Activated CD4-positive, alpha-beta T cell treated with anti-CD3 and anti-CD28 coated beads, Interleukin-2, amount 10 ng/mL, durations not matched to agents 7 days and 5 days (primary cell): ENCODE data around the gene MLXIP. TPM values are rescaled to one million over a fixed set of nuclear protein-coding genes. Genes with fewer than 3 reads are reported as not detected.
A peak's percentile ranks its signal among the peaks of the same experiment; 100 is the strongest.

ENCODE experiments used
- CTCF ChIA-PET: fragments of 350-600 bp; sonication (Branson Sonifier 250); formaldehyde crosslinking; loops from one replicate; lab custom pipeline; 2021; ENCODE audit warnings: antibody characterized with exemption; lab: Charles Lee
- POLR2A ChIA-PET: fragments of 350-600 bp; sonication (Branson Sonifier 250); formaldehyde crosslinking; loops from one replicate; lab custom pipeline; 2021; ENCODE audit warnings: antibody characterized with exemption; lab: Charles Lee
- DNase-seq: peaks from one replicate; pipeline ENCODE4 v3.0.0-alpha.2; 2020
- H3K27ac Mint-ChIP-seq: one replicate; pipeline ENCODE4 v1.8.0; 2021; ENCODE audit warnings: mild to moderate bottlenecking, moderate library complexity, mixed read lengths
- H3K27me3 Mint-ChIP-seq: one replicate; pipeline ENCODE4 v1.8.0; 2021; ENCODE audit warnings: mixed read lengths
- H3K36me3 Mint-ChIP-seq: one replicate; pipeline ENCODE4 v1.8.0; 2021; ENCODE audit warnings: low read depth, mixed read lengths
- H3K4me1 Mint-ChIP-seq: one replicate; pipeline ENCODE4 v1.8.0; 2021; ENCODE audit warnings: mixed read lengths
- H3K4me3 Mint-ChIP-seq: one replicate; pipeline ENCODE4 v1.8.0; 2021; ENCODE audit warnings: mild to moderate bottlenecking, moderate library complexity, mixed read lengths
- H3K9me3 Mint-ChIP-seq: one replicate; pipeline ENCODE4 v1.8.0; 2021; ENCODE audit warnings: mixed read lengths
- total RNA-seq, 2 experiments: library from RNA; stranded (reverse); gene quantifications; one replicate each; pipeline ENCODE4 v1.2.3, GENCODE V29; 2021

MLXIP gene
- total RNA-seq, 2 experiments from 2014 or later: 45.7 to 46.8 TPM

GRCh38 chr12:122072031-122072970, 6.3 kb upstream of the MLXIP start:
- Mint-ChIP-seq H3K4me1 (peaks cover 30% of the 10 kb centered on the region), H3K4me3 (no peak overlapping the region), H3K27me3 (peaks cover 5% of the 10 kb centered on the region), H3K36me3 (no peaks in the 10 kb centered on the region), H3K27ac (peak overlapping the region; percentile 14), H3K9me3 (no peaks in the 10 kb centered on the region)
- CTCF ChIA-PET: interaction anchor here (1.2 to 1.5 kb wide), 2 partner anchors 10 to 18 kb away, joined by 3 read pairs; no protein-coding TSS in a partner anchor
- POLR2A ChIA-PET: no interaction called here
- no peak for DNase-seq

GRCh38 chr12:122073815-122074214, 4.7 kb upstream of the MLXIP start:
- no peak overlapping the region for H3K27ac Mint-ChIP-seq
- no peaks in the 10 kb centered on the region for H3K9me3 Mint-ChIP-seq
- peaks cover 5% of the 10 kb centered on the region for H3K27me3 Mint-ChIP-seq
- peaks cover 23% of the 10 kb centered on the region for H3K4me1 Mint-ChIP-seq
- no peaks in the 10 kb centered on the region for H3K36me3 Mint-ChIP-seq
- no peak for DNase-seq
- ChIA-PET CTCF (interaction anchor here (0.7 kb wide), 1 partner anchor 11 kb away, joined by 3 read pairs; no protein-coding TSS in a partner anchor), POLR2A (no interaction called here)
- H3K4me3 Mint-ChIP-seq: no peak overlapping the region

- ChIA-PET CTCF (interaction anchor here (0.6 to 1.6 kb wide), 5 partner anchors 11 to 461 kb away, joined by 3 read pairs; no protein-coding TSS in a partner anchor), POLR2A (no interaction called here)
- Mint-ChIP-seq H3K4me1 (peaks cover 34% of the 10 kb centered on the region), H3K4me3 (no peak overlapping the region), H3K9me3 (no peaks in the 10 kb centered on the region), H3K36me3 (peaks cover 8% of the 10 kb centered on the region), H3K27ac (peak overlapping the region; percentile 13), H3K27me3 (peaks cover 5% of the 10 kb centered on the region)
- no peak for DNase-seq
Observed at GRCh38 chr12:122076743-122077495, 1.6 kb upstream of the MLXIP start.

GRCh38 chr12:122079033-122079531, 526 bp downstream of the MLXIP start:
- POLR2A ChIA-PET: interaction anchor here (1.1 kb wide), 1 partner anchor 26 kb away, joined by 3 read pairs; no protein-coding TSS in a partner anchor
- no peak for DNase-seq
- Mint-ChIP-seq H3K9me3 (no peaks in the 10 kb centered on the region), H3K36me3 (peaks cover 22% of the 10 kb centered on the region), H3K4me3 (peak overlapping the region; percentile 92), H3K4me1 (peaks cover 54% of the 10 kb centered on the region), H3K27ac (peak overlapping the region; percentile 91), H3K27me3 (no peaks in the 10 kb centered on the region)
- CTCF ChIA-PET: interaction anchor here (0.6 to 1.5 kb wide), 2 partner anchors 24 to 26 kb away, joined by 3 to 5 read pairs; no protein-coding TSS in a partner anchor

- POLR2A ChIA-PET: no interaction called here
- no peaks in the 10 kb centered on the region for H3K27me3 Mint-ChIP-seq
- H3K36me3 Mint-ChIP-seq: peaks cover 28% of the 10 kb centered on the region
- H3K27ac Mint-ChIP-seq: peak overlapping the region; percentile 91
- H3K9me3 Mint-ChIP-seq: no peaks in the 10 kb centered on the region
- no peak for DNase-seq
- CTCF ChIA-PET: interaction anchor here (0.6 to 1.5 kb wide), 3 partner anchors 25 to 56 kb away, joined by 3 to 5 read pairs (median 3); no protein-coding TSS in a partner anchor
- H3K4me1 Mint-ChIP-seq: peaks cover 57% of the 10 kb centered on the region
- peak overlapping the region; percentile 92 for H3K4me3 Mint-ChIP-seq
Observed at GRCh38 chr12:122079532-122080081, 1.1 kb downstream of the MLXIP start.

- peaks cover 61% of the 10 kb centered on the region for H3K4me1 Mint-ChIP-seq
- H3K4me3 Mint-ChIP-seq: peak overlapping the region; percentile 92
- peaks cover 32% of the 10 kb centered on the region for H3K36me3 Mint-ChIP-seq
- no peaks in the 10 kb centered on the region for H3K27me3 Mint-ChIP-seq
- ChIA-PET POLR2A (interaction anchor here (0.7 kb wide), 1 partner anchor 1789 kb away, joined by 12 read pairs; the partner anchor contains the start of gene RNU4-2), CTCF (interaction anchor here (0.6 to 3.3 kb wide), 5 partner anchors 18 to 268 kb away, joined by 3 to 10 read pairs (median 3); no protein-coding TSS in a partner anchor)
- no peak for DNase-seq
- no peaks in the 10 kb centered on the region for H3K9me3 Mint-ChIP-seq
- peak overlapping the region; percentile 91 for H3K27ac Mint-ChIP-seq
Observed at GRCh38 chr12:122080149-122081082, 1.9 kb downstream of the MLXIP start.

GRCh38 chr12:122081083-122081696, 2.6 kb downstream of the MLXIP start:
- no peaks in the 10 kb centered on the region for H3K9me3 Mint-ChIP-seq
- DNase-seq: no peak
- H3K4me3 Mint-ChIP-seq: peak overlapping the region; percentile 92

DNA sequence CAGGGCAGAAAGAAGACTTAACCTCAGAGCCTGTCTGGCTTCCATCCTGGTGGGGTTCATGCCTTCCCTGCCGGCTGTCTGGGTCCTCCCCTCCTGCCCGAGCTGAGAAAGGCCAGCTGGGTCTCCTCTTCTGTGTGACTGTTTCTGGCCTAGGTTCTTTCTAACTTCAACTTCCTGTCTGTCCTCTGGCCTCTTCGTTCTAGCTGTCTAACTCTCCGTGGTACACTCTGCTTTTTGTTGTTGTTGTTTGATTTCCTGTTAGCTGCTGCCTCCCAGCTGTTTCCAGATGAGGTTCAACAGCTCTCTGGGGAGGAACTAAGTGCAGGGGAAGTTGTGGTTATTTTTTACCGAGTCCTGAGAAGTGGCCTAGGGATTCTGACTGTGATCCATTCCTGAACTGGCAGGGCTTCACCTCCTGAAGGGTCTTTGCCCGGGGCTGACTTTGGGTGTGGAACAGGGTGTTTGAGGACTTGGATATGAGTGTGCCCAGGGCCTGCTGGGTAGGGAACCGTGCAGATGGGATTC, 3.2 kb downstream of the MLXIP start:
- Mint-ChIP-seq H3K4me3 (peak overlapping the region; percentile 92), H3K36me3 (peaks cover 43% of the 10 kb centered on the region), H3K27ac (peak overlapping the region; percentile 91), H3K9me3 (no peaks in the 10 kb centered on the region), H3K27me3 (no peaks in the 10 kb centered on the region), H3K4me1 (peaks cover 67% of the 10 kb centered on the region)
- DNase-seq: peak; percentile 64
- POLR2A ChIA-PET: no interaction called here
- CTCF ChIA-PET: interaction anchor here (0.5 to 3.3 kb wide), 8 partner anchors 10 to 416 kb away, joined by 3 to 10 read pairs (median 3); no protein-coding TSS in a partner anchor

More at GRCh38 chr12:122081083-122081696, 2.6 kb downstream of the MLXIP start:
- no peaks in the 10 kb centered on the region for H3K27me3 Mint-ChIP-seq
- H3K27ac Mint-ChIP-seq: peak overlapping the region; percentile 91
- H3K36me3 Mint-ChIP-seq: peaks cover 40% of the 10 kb centered on the region
- ChIA-PET POLR2A (interaction anchor here (0.7 kb wide), 1 partner anchor 1790 kb away, joined by 12 read pairs; the partner anchor contains the start of gene RNU4-2), CTCF (interaction anchor here (0.5 to 3.3 kb wide), 6 partner anchors 10 to 417 kb away, joined by 3 to 10 read pairs (median 4); no protein-coding TSS in a partner anchor)
- H3K4me1 Mint-ChIP-seq: peaks cover 66% of the 10 kb centered on the region

GRCh38 chr12:122082621-122083356, 4.2 kb downstream of the MLXIP start:
- ChIA-PET CTCF (interaction anchor here (0.5 to 3.3 kb wide), 8 partner anchors 13 to 401 kb away, joined by 3 to 10 read pairs (median 4); no protein-coding TSS in a partner anchor), POLR2A (interaction anchor here (0.5 to 0.9 kb wide), 3 partner anchors 17 to 280 kb away, joined by 3 read pairs; no protein-coding TSS in a partner anchor)
- Mint-ChIP-seq H3K4me3 (peak overlapping the region; percentile 92), H3K9me3 (no peaks in the 10 kb centered on the region), H3K36me3 (peaks cover 51% of the 10 kb centered on the region), H3K27me3 (no peaks in the 10 kb centered on the region), H3K4me1 (peaks cover 72% of the 10 kb centered on the region), H3K27ac (peak overlapping the region; percentile 91)
- peak; percentile 29 for DNase-seq

DNA sequence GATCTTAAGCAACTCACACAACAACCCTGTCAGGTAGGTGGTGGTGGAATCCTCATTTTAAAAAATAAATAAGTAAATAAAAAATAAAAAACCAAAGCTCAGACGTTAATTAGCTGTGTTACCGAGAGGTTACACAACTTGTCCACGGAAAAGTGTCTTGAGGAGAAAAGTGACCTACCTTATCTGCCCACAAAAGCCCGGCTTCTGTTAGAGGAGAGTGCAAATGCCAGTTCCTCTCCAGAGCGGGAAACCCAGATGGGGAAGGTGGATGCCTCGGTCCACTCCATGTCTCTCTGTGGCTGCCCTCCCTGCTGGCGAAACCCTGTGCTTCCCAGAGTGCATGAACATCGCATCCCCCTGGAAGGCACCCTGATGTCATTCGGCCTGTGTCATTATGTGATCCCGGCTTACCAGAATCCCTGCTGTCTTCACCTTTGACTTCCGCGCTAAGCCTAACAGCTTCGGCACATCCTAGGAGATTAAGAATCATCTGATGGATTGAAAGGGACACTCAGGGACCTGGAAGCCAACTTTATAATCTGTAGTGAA, 6.4 kb downstream of the MLXIP start:
- H3K4me3 Mint-ChIP-seq: no peak overlapping the region
- POLR2A ChIA-PET: no interaction called here
- CTCF ChIA-PET: interaction anchor here (0.6 to 0.7 kb wide), 2 partner anchors 13 to 985 kb away, joined by 3 to 5 read pairs; no protein-coding TSS in a partner anchor
- H3K4me1 Mint-ChIP-seq: peaks cover 81% of the 10 kb centered on the region
- H3K27me3 Mint-ChIP-seq: no peaks in the 10 kb centered on the region
- no peaks in the 10 kb centered on the region for H3K9me3 Mint-ChIP-seq
- H3K36me3 Mint-ChIP-seq: peaks cover 58% of the 10 kb centered on the region
- no peak for DNase-seq
- H3K27ac Mint-ChIP-seq: no peak overlapping the region
